GM23248 (cell line): Measurements from ENCODE around the gene NRG3. TPM values are rescaled to one million over a fixed set of nuclear protein-coding genes. Genes with fewer than 3 reads are reported as not detected.

Experiments used
- DNase-seq: peaks from one replicate; pipeline ENCODE4 v3.0.0-alpha.2; 2015
- H2AFZ ChIP-seq: fragments of 200-600 bp; sonication (generic); 2 replicates; pipeline ENCODE4 v1.6.1; 2016; ENCODE audit warnings: antibody characterized with exemption
- H3F3A ChIP-seq: fragments of 200-600 bp; sonication (generic); 2 replicates; pipeline ENCODE4 v1.6.1; 2016; ENCODE audit warnings: mild to moderate bottlenecking, antibody characterized with exemption, mixed run types; ENCODE audit not compliant: insufficient read depth
- H3K27ac ChIP-seq: fragments of 200-600 bp; sonication (generic); 2 replicates; pipeline ENCODE4 v1.5.1; 2016; ENCODE audit warnings: mild to moderate bottlenecking
- H3K27me3 ChIP-seq: fragments of 200-600 bp; sonication (generic); replicated peaks from 2 replicates; pipeline ENCODE4 v1.6.1; 2016; ENCODE audit warnings: mild to moderate bottlenecking; ENCODE audit not compliant: insufficient read depth
- H3K36me3 ChIP-seq: fragments of 200-600 bp; sonication (generic); 2 replicates; pipeline ENCODE4 v1.6.1; 2016; ENCODE audit warnings: low read depth, mild to moderate bottlenecking
- H3K4me1 ChIP-seq: fragments of 200-600 bp; sonication (generic); 2 replicates; pipeline ENCODE4 v1.6.1; 2016; ENCODE audit warnings: mild to moderate bottlenecking; ENCODE audit not compliant: insufficient read depth
- H3K4me2 ChIP-seq: fragments of 200-600 bp; sonication (generic); one replicate; pipeline ENCODE4 v1.6.1; 2016; ENCODE audit warnings: mild to moderate bottlenecking; ENCODE audit not compliant: unreplicated experiment
- H3K4me3 ChIP-seq: fragments of 200-600 bp; sonication (generic); 2 replicates; pipeline ENCODE4 v1.5.1; 2016; ENCODE audit warnings: mild to moderate bottlenecking
- H3K79me2 ChIP-seq: fragments of 200-600 bp; sonication (generic); 2 replicates; pipeline ENCODE4 v1.6.1; 2016; ENCODE audit warnings: mild to moderate bottlenecking; ENCODE audit not compliant: insufficient read depth
- H3K9ac ChIP-seq: fragments of 200-600 bp; sonication (generic); 2 replicates; pipeline ENCODE4 v1.6.1; 2016; ENCODE audit warnings: mild to moderate bottlenecking
- H3K9me2 ChIP-seq: fragments of 200-600 bp; sonication (generic); 2 replicates; pipeline ENCODE4 v1.6.1; 2016; ENCODE audit warnings: mixed run types, mild to moderate bottlenecking, moderate library complexity; ENCODE audit not compliant: insufficient read depth
- H3K9me3 ChIP-seq: fragments of 200-600 bp; sonication (generic); one replicate; pipeline ENCODE4 v1.6.1; 2017; ENCODE audit warnings: low read depth
- H4K20me1 ChIP-seq: fragments of 200-600 bp; sonication (generic); 2 replicates; pipeline ENCODE4 v1.6.0; 2016; ENCODE audit not compliant: insufficient read depth
- EZH2 ChIP-seq: fragments of 200-600 bp; sonication (generic); IDR thresholded peaks from 2 replicates; pipeline ENCODE4 v1.6.1; 2018; ENCODE audit warnings: antibody characterized with exemption, mild to moderate bottlenecking; ENCODE audit not compliant: insufficient read depth, poor library complexity, severe bottlenecking
- EZH2phosphoT487 ChIP-seq: fragments of 200-600 bp; sonication (generic); IDR thresholded peaks from 2 replicates; pipeline ENCODE4 v1.6.1; 2018; ENCODE audit warnings: antibody characterized with exemption, moderate library complexity, mild to moderate bottlenecking, low read depth; ENCODE audit not compliant: insufficient read depth
- WGBS, 2 experiments: methylation state at CpG; one replicate each; pipeline ENCODE4 v1.1.6; 2015 to 2017; ENCODE audit warnings: low lambda C conversion rate in 2 of 2, low coverage in 1 of 2; ENCODE audit errors: missing lambda C conversion rate in 2 of 2; 5-methylcytosine and 5-hydroxymethylcytosine counted together
- in situ Hi-C: fragments of 300-500 bp; cut with MboI; formaldehyde crosslinking; loops from 2 replicates; pipeline ENCODE4 v1.15.0; 2020
- polyA plus RNA-seq: library from polyadenylated mRNA; unstranded; fragments of >200 nt; fragmentation: Nextera tagmentation; extraction: Ambion mirVana; gene quantifications from 2 replicates; pipeline ENCODE4 v1.2.1, GENCODE V29; 2016
- total RNA-seq: library from RNA; depleted of rRNA; stranded (reverse); fragments of >200 nt; shearing (Covaris generic); gene quantifications from 2 replicates; pipeline ENCODE4 v1.2.3, GENCODE V29; 2014

Gene NRG3
- total and polyA plus RNA-seq, 2 experiments from 2014 or later = not detected

GRCh38 chr10:82922755-82923154 is 1047.8 kb downstream of the NRG3 start:
- 31 to 43% methylated on average over 2 of the region's 2 CpGs for WGBS, 2 experiments
- no peak overlapping the region for H3K27ac ChIP-seq
- no peaks in the 10 kb centered on the region for H3K9me3 ChIP-seq
- H2AFZ ChIP-seq = no peak overlapping the region
- no peaks in the 10 kb centered on the region for H3K4me1 ChIP-seq
- in situ Hi-C loops = no loop called here
- no peaks in the 10 kb centered on the region for H3K36me3 ChIP-seq
- TF ChIP-seq EZH2 = no peak
- H3K4me3 ChIP-seq = no peak overlapping the region
- no peaks in the 10 kb centered on the region for H3K27me3 ChIP-seq
- no peaks in the 10 kb centered on the region for H3K9me2 ChIP-seq
- H4K20me1 ChIP-seq = no peaks in the 10 kb centered on the region
- H3K4me2 ChIP-seq = no peak overlapping the region
- H3K79me2 ChIP-seq = no peaks in the 10 kb centered on the region
- DNase-seq = no peak
- H3F3A ChIP-seq = no peaks in the 10 kb centered on the region
- H3K9ac ChIP-seq = no peak overlapping the region

GRCh38 chr10:82924711-82925110 is 1049.7 kb downstream of the NRG3 start:
- no peak overlapping the region for H3K9ac ChIP-seq
- no peak overlapping the region for H3K4me2 ChIP-seq
- no peaks in the 10 kb centered on the region for H3F3A ChIP-seq
- DNase-seq = no peak
- H3K4me1 ChIP-seq = no peaks in the 10 kb centered on the region
- no peak overlapping the region for H2AFZ ChIP-seq
- no peaks in the 10 kb centered on the region for H3K36me3 ChIP-seq
- H3K27ac ChIP-seq = no peak overlapping the region
- no peaks in the 10 kb centered on the region for H3K27me3 ChIP-seq
- 3 to 22% methylated on average over 1 of the region's 1 CpG for WGBS, 2 experiments
- no peaks in the 10 kb centered on the region for H3K9me2 ChIP-seq
- in situ Hi-C loops = no loop called here
- TF ChIP-seq EZH2phosphoT487 (no peak), EZH2 (no peak)
- no peaks in the 10 kb centered on the region for H4K20me1 ChIP-seq
- no peaks in the 10 kb centered on the region for H3K79me2 ChIP-seq
- no peak overlapping the region for H3K4me3 ChIP-seq
- H3K9me3 ChIP-seq = no peaks in the 10 kb centered on the region

- Histone ChIP-seq H3K27ac (no peak overlapping the region), H3K27me3 (no peaks in the 10 kb centered on the region)
- in situ Hi-C loops = no loop called here
Observed at GRCh38 chr10:82925547-82925946, 1050.6 kb downstream of the NRG3 start.

GRCh38 chr10:82932451-82932850 is 1057.5 kb downstream of the NRG3 start:
- H3K9ac ChIP-seq = no peak overlapping the region
- in situ Hi-C loops = no loop called here
- H3K4me1 ChIP-seq = no peaks in the 10 kb centered on the region
- H3K27me3 ChIP-seq = no peaks in the 10 kb centered on the region
- H3K27ac ChIP-seq = no peak overlapping the region
- H4K20me1 ChIP-seq = no peaks in the 10 kb centered on the region
- no peaks in the 10 kb centered on the region for H3K36me3 ChIP-seq
- H3K79me2 ChIP-seq = no peaks in the 10 kb centered on the region
- no peak overlapping the region for H2AFZ ChIP-seq
- no peak for DNase-seq
- H3F3A ChIP-seq = no peaks in the 10 kb centered on the region
- TF ChIP-seq EZH2phosphoT487 (no peak), EZH2 (no peak)
- no peak overlapping the region for H3K4me2 ChIP-seq
- H3K9me3 ChIP-seq = no peaks in the 10 kb centered on the region
- no peaks in the 10 kb centered on the region for H3K9me2 ChIP-seq
- H3K4me3 ChIP-seq = no peak overlapping the region
- WGBS, 2 experiments = 27 to 31% methylated on average over 3 of the region's 3 CpGs

More at GRCh38 chr10:82925547-82925946, 1050.6 kb downstream of the NRG3 start:
- Histone ChIP-seq H3K9me2 (no peaks in the 10 kb centered on the region), H4K20me1 (no peaks in the 10 kb centered on the region), H3K9me3 (no peaks in the 10 kb centered on the region), H3K79me2 (no peaks in the 10 kb centered on the region), H3K4me1 (no peaks in the 10 kb centered on the region), H3F3A (no peaks in the 10 kb centered on the region), H3K9ac (no peak overlapping the region), H2AFZ (no peak overlapping the region), H3K36me3 (no peaks in the 10 kb centered on the region), H3K4me3 (no peak overlapping the region), H3K4me2 (no peak overlapping the region)
- no peak for DNase-seq
- no peak for TF ChIP-seq EZH2
- TF ChIP-seq EZH2phosphoT487 = no peak
- 34% methylated on average over 3 of the region's 3 CpGs for WGBS, 2 experiments

DNA sequence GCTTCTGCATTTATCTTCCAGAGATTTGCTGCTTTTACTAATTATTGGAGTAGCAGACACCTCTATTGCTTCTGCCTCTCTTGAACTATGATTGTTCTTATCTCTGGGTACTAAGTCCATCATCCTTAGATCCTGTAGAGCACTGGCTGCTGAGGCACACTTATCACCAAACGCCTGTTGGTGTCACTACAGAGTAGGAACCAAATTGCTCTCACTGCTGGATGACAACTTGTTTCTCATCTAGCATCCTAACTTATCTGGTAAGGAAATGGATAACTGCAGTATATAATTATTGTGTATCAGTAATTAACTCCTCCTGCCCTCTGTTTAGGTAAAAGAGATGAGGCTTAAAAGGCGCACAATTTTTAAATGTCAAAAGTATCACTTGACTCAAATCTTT is 1059.4 kb downstream of the NRG3 start:
- no peaks in the 10 kb centered on the region for H3K27me3 ChIP-seq
- H3K36me3 ChIP-seq = no peaks in the 10 kb centered on the region
- H4K20me1 ChIP-seq = no peaks in the 10 kb centered on the region
- no peak for DNase-seq
- no peaks in the 10 kb centered on the region for H3K9me3 ChIP-seq
- no peaks in the 10 kb centered on the region for H3K79me2 ChIP-seq
- H3K9ac ChIP-seq = no peak overlapping the region
- H3F3A ChIP-seq = no peaks in the 10 kb centered on the region
- no peak overlapping the region for H2AFZ ChIP-seq
- 37 to 49% methylated on average over 2 of the region's 2 CpGs for WGBS, 2 experiments
- in situ Hi-C loops = no loop called here
- TF ChIP-seq EZH2phosphoT487 (no peak), EZH2 (no peak)
- no peak overlapping the region for H3K4me2 ChIP-seq
- no peaks in the 10 kb centered on the region for H3K4me1 ChIP-seq
- no peak overlapping the region for H3K4me3 ChIP-seq
- H3K9me2 ChIP-seq = no peaks in the 10 kb centered on the region
- H3K27ac ChIP-seq = no peak overlapping the region
